Heart right ventricle (tissue), 16 donors: ENCODE measurements around the gene FCHSD2. TPM values are rescaled to one million over a fixed set of nuclear protein-coding genes. Genes with fewer than 3 reads are reported as not detected.
A peak's percentile ranks its signal among the peaks of the same experiment; 100 is the strongest.
"Not testable (repeated sequence)": the region's sequence is repeated elsewhere in the genome, so short reads cannot be mapped to it uniquely, and the experiment has no call there.

Experiments used
- ATAC-seq, 8 donors: fragments of 200-7000 bp; cut with Tn5 transposase; one replicate each; pipeline ENCODE4 v1.9.1; 2020; ENCODE audit warnings: mild to moderate bottlenecking in 8 of 8, moderate library complexity in 8 of 8, moderate number of reproducible peaks in 1 of 8
- DNase-seq, 2 donors: peaks; one replicate each; pipeline ENCODE4 v3.0.0-alpha.2; 2020
- H3K27ac ChIP-seq, 10 donors: fragments of 200-600 bp; sonication (generic) in 2 of 10; one replicate each; pipeline versions ENCODE4 v1.5.0 to v1.8.0; 2020 to 2022; ENCODE audit warnings: mild to moderate bottlenecking in 3 of 10
- H3K27me3 ChIP-seq, 7 donors: fragments of 200-600 bp; one replicate each; pipeline ENCODE4 v1.8.0; 2021 to 2022; ENCODE audit warnings: mild to moderate bottlenecking in 2 of 7
- H3K36me3 ChIP-seq, 9 donors: fragments of 200-600 bp; sonication (generic) in 1 of 9; one replicate each; pipeline versions ENCODE4 v1.5.0 to v1.8.0; 2020 to 2022; ENCODE audit warnings: mild to moderate bottlenecking in 2 of 9
- H3K4me1 ChIP-seq, 9 donors: fragments of 200-600 bp; sonication (generic) in 1 of 9; one replicate each; pipeline versions ENCODE4 v1.5.0 to v1.8.0; 2020 to 2022; ENCODE audit warnings: mild to moderate bottlenecking in 4 of 9
- H3K4me3 ChIP-seq, 10 donors: fragments of 200-600 bp; sonication (generic) in 2 of 10; one replicate each; pipeline versions ENCODE4 v1.5.0 to v1.8.0; 2020 to 2022; ENCODE audit warnings: mild to moderate bottlenecking in 7 of 10, moderate library complexity in 2 of 10
- H3K9me3 ChIP-seq, 11 donors: fragments of 200-600 bp in 10 of 11; sonication (generic) in 2 of 11; one replicate each; pipeline versions ENCODE4 v1.5.0 to v1.8.0; 2013 to 2022; ENCODE audit warnings: mild to moderate bottlenecking in 2 of 11, control low read depth in 1 of 11, moderate library complexity in 1 of 11
- CTCF ChIP-seq, 9 donors: fragments of 200-600 bp; sonication (generic) in 2 of 9; IDR thresholded peaks; one replicate each; pipeline versions ENCODE4 v1.5.0 to v1.8.0; 2021 to 2022; ENCODE audit warnings: antibody characterized with exemption in 9 of 9, mild to moderate bottlenecking in 5 of 9, moderate library complexity in 1 of 9
- WGBS, 2 donors: extraction: QIAGEN DNeasy Blood & Tissue Kit; methylation state at CpG; one replicate each; pipeline ENCODE4 v1.1.7; 2013; ENCODE audit warnings: inconsistent platforms in 1 of 2; 5-methylcytosine and 5-hydroxymethylcytosine counted together
- intact Hi-C, 10 donors: fragments of 100-400 bp; cut with DNase I; formaldehyde crosslinking; loops; one replicate each; pipeline versions ENCODE4 v1.11.1 to v1.14.2; 2022
- polyA plus RNA-seq, 2 donors: library from polyadenylated mRNA; stranded (reverse); fragments of 200-250 nt; gene quantifications; one replicate each; pipeline ENCODE4 v1.2.3, GENCODE V29; 2013
- total RNA-seq, 10 donors: library from RNA; stranded (reverse); fragmentation: NEBNext Ultra II Directional in 3 of 10; extraction: Animal tissue kit (Norgen Biotek cat#: 25700) in 3 of 10; gene quantifications; one replicate each; pipeline versions ENCODE4 v1.2.1 to v1.2.4, GENCODE V29; 2021 to 2023
- donor health status: Arrhythmogenic right ventricular cardiomyopathy.
- donor health status: ischemic (EF 13 %, LVEDD 7.1; RV severe dilation, severe dysfunction).
- donor health status: healthy with polysubstance abuse.
- donor health status: DM: no; HTN: yes; CAD: no.
- donor health status: DM: no; HTN: no; CAD: no.
- donor health status: ischemic (EF 25% LVEDD 6.9; RV normal size, moderate dysfunction).
- donor health status: ischemic (EF 25% LVEDD 5.7; RV mildly dilated, moderate dysfunction).
- donor health status: healthy.
- donor health status: DM: yes; HTN: yes; CAD: no.
- donor health status: Ischemic cardiomyopathy.
- donor health status: ischemic (EF 35%, LVEDD 5.7; RV mildly dilated, moderate dysfunction).
- donor health status: nonischemic (EF 11% LVEDD 7.7; RV severe dilation, severe dysfunction).
- donor health status: DM: yes; HTN: yes; CAD: no.
- donor health status: PGD.
- donor health status: ischemic (EF 29% LVEDD 5.4; RV normal size, mild dysfunction).
- donor health status: nonischemic (EF 23%, LVEDD 6.1; RV moderate dilation, normal function).

The FCHSD2 gene
- total and polyA plus RNA-seq, 12 donors: 16.1 to 48.4 (median 37.5) TPM

- peak overlapping the region in 6 of 10 donors; percentile 70 to 98 (median 84) for H3K4me3 ChIP-seq
- H3K4me1 ChIP-seq: peaks cover 7 to 73% (median 36%) of the 10 kb centered on the region in 9 donors
- intact Hi-C loops: loop anchor here in 4 of 10 donors (5.0 to 10.0 kb wide), 3 partner anchors 85 to 218 kb away; no protein-coding TSS in a partner anchor
- DNase-seq (no peak), ATAC-seq (no peak)
- TF ChIP-seq CTCF (IDR thresholded peaks at IDR 0.05): no peak
- peak overlapping the region in 4 of 10 donors; percentile 20 to 99 (median 96) for H3K27ac ChIP-seq
- H3K27me3 ChIP-seq: no peaks in the 10 kb centered on the region
- peaks cover 0 to 40% (median 0%) of the 10 kb centered on the region in 9 donors for H3K36me3 ChIP-seq
- no peaks in the 10 kb centered on the region for H3K9me3 ChIP-seq
- WGBS, 2 donors: 48 to 53% methylated on average over 4 of the region's 4 CpGs
Measured at GRCh38 chr11:72812604-72812966, 329.5 kb downstream of the FCHSD2 start.

- Histone ChIP-seq H3K36me3 (peaks cover 0 to 31% (median 0%) of the 10 kb centered on the region in 9 donors), H3K27ac (peak overlapping the region in 1 of 10 donors; percentile 99), H3K4me1 (peaks cover 7 to 79% (median 36%) of the 10 kb centered on the region in 9 donors), H3K4me3 (peak overlapping the region in 1 of 10 donors; percentile 70)
- 95 to 98% methylated on average over 10 of the region's 10 CpGs for WGBS, 2 donors
- not testable (repeated sequence) for H3K27me3 ChIP-seq, DNase-seq, H3K9me3 ChIP-seq, ATAC-seq
- intact Hi-C loops: loop anchor here in 4 of 10 donors (5.0 to 10.0 kb wide), 3 partner anchors 84 to 217 kb away; no protein-coding TSS in a partner anchor
Measured at GRCh38 chr11:72811686-72812085, 330.4 kb downstream of the FCHSD2 start.

- Histone ChIP-seq H3K9me3 (no peaks in the 10 kb centered on the region), H3K4me1 (peaks cover 7 to 78% (median 13%) of the 10 kb centered on the region in 9 donors), H3K4me3 (no peak overlapping the region), H3K27me3 (no peaks in the 10 kb centered on the region), H3K27ac (peak overlapping the region in 2 of 10 donors; percentile 2 to 99), H3K36me3 (peaks cover 0 to 30% (median 0%) of the 10 kb centered on the region in 9 donors)
- DNase-seq (no peak), ATAC-seq (no peak)
- intact Hi-C loops: no loop called here
- TF ChIP-seq CTCF (IDR thresholded peaks at IDR 0.05): no peak
- 87 to 90% methylated on average over 4 of the region's 4 CpGs for WGBS, 2 donors
Measured at GRCh38 chr11:72808331-72808798, 333.8 kb downstream of the FCHSD2 start.

GRCh38 chr11:72807792-72808191 lies 334.3 kb downstream of the FCHSD2 start:
- H3K9me3 ChIP-seq: no peaks in the 10 kb centered on the region
- TF ChIP-seq CTCF (IDR thresholded peaks at IDR 0.05): no peak
- H3K27ac ChIP-seq: peak overlapping the region in 3 of 10 donors; percentile 30 to 99 (median 54)
- H3K36me3 ChIP-seq: peaks cover 0 to 30% (median 0%) of the 10 kb centered on the region in 9 donors
- intact Hi-C loops: no loop called here
- no peak for DNase-seq
- H3K4me1 ChIP-seq: peaks cover 4 to 73% (median 8%) of the 10 kb centered on the region in 9 donors
- peak in 7 of 8 donors; percentile 24 to 54 (median 43) for ATAC-seq
- H3K27me3 ChIP-seq: no peaks in the 10 kb centered on the region
- WGBS, 2 donors: 77 to 83% methylated on average over 2 of the region's 2 CpGs
- H3K4me3 ChIP-seq: peak overlapping the region in 1 of 10 donors; percentile 5
